ENCODE results near the gene FCN1. TPM values are rescaled to one million over a fixed set of nuclear protein-coding genes. Genes with fewer than 3 reads are reported as not detected.

FCN1 gene
- total and polyA plus RNA-seq, 2 of the 8 experiments (the other 6 are each of a cell fraction or from before 2014, with no cell fraction given): not detected

DNA sequence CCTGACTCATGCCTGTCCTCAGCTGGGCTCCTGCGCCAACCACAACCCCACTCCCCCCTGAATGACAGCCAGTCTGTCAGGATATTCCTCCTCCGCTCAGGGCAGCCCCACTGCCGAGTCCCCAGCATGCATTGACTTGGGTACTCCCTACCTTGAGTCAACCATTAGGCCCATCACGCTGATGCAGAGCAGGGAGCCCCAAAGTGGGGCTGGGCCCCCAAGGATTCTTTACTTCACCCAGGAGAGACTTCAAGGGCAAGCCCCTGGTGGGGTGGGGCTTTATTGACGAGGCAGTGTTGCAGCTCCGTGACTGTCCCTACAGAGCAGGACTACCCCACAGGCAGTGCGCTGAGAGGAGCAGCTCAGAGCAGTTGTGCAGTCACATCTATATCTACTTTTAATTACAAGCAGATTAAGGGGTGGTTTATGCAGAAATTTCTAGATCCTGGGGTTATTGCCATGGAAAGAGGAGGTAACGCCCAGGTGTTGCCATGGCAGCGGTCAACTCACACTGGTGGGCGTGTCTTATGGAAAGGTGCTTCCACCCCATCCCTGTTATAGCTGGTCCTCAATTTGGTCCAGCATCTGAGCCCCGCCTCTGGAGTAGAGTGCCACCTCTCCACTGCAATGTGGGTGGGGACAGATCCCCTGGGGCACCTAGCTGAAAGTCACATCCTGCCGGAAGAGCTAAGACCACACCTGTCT, 32.1 kb upstream of the FCN1 start:
- Histone ChIP-seq H3K18ac (ENCODE audit: extremely low read depth, low read length) (no peak overlapping the region), H3K56ac (replicated peaks; ENCODE audit: insufficient read length, low read depth, low read length) (no peak overlapping the region), H4K5ac (ENCODE audit: insufficient read length, low read depth, low read length) (no peak overlapping the region), H2BK12ac (ENCODE audit: low read depth, low read length) (no peak overlapping the region), H3K9ac (replicated peaks in 1 of 4; ENCODE audit: extremely low read depth in 1 of 4, low read depth in 3 of 4, low read length in 3 of 4) (no peak overlapping the region), H3K36me3 (ENCODE audit: control insufficient read depth in 2 of 4, insufficient read depth in 4 of 4, low read length in 3 of 4) (no peaks in the 10 kb centered on the region), H2AFZ (ENCODE audit: low read length) (no peak overlapping the region), H4K8ac (ENCODE audit: extremely low read depth, insufficient read depth, low read length) (no peak overlapping the region), H2AK5ac (ENCODE audit: low read depth, low read length) (no peak overlapping the region), H4K20me1 (replicated peaks in 1 of 2; ENCODE audit: control insufficient read depth in 1 of 2, insufficient read depth in 2 of 2, low read length in 2 of 2) (peaks cover 0 to 4% of the 10 kb centered on the region in 2 experiments), H3K79me2 (ENCODE audit: control insufficient read depth in 1 of 2, insufficient read depth in 2 of 2, low read length in 2 of 2) (no peaks in the 10 kb centered on the region), H3K4me1 (replicated peaks in 1 of 4; ENCODE audit: control insufficient read depth in 3 of 4, insufficient read depth in 4 of 4, low read length in 3 of 4) (peaks cover 0 to 6% (median 2%) of the 10 kb centered on the region in 4 experiments; a peak in 1 of 7 replicates), H3K23me2 (ENCODE audit: low read depth, low read length) (peaks cover 6% of the 10 kb centered on the region; the same call in 1 of the 2 replicates), H2BK15ac (ENCODE audit: low read length) (no peak overlapping the region), H3K27ac (ENCODE audit: low read depth, low read length) (no peak overlapping the region), H3K4me3 (ENCODE audit: extremely low read depth in 1 of 4, insufficient read depth in 2 of 4, low read depth in 3 of 4, low read length in 4 of 4) (no peak overlapping the region), H3K14ac (ENCODE audit: insufficient read length) (no peak overlapping the region), H4K91ac (replicated peaks; ENCODE audit: insufficient read length, low read length) (no peak overlapping the region), H2BK120ac (replicated peaks; ENCODE audit: low read depth, low read length) (no peak overlapping the region), H3K79me1 (ENCODE audit: low read depth, low read length) (no peaks in the 10 kb centered on the region), H3K27me3 (replicated peaks in 1 of 4; ENCODE audit: control insufficient read depth in 3 of 4, extremely low read depth in 1 of 4, insufficient read depth in 3 of 4, low read length in 3 of 4) (no peaks in the 10 kb centered on the region; a peak in 1 of 7 replicates), H2BK5ac (ENCODE audit: low read depth, low read length) (no peak overlapping the region), H3K4me2 (ENCODE audit: insufficient read depth in 1 of 2, low read depth in 2 of 2, low read length in 2 of 2) (no peak overlapping the region), H2BK20ac (ENCODE audit: low read length) (no peak overlapping the region), H3K23ac (ENCODE audit: insufficient read length) (no peak overlapping the region), H3K4ac (replicated peaks; ENCODE audit: insufficient read length, low read depth, low read length) (no peak overlapping the region), H3K9me3 (ENCODE audit: insufficient read depth in 2 of 2, low read depth in 1 of 2, low read length in 1 of 2) (no peaks in the 10 kb centered on the region; a peak in 1 of 4 replicates)
- 92% methylated on average over 12 of the region's 12 CpGs; no CpG with 5 or more reads in 1 of the 2 experiments for WGBS, 2 experiments (ENCODE audit: extremely low coverage in 1 of 2, insufficient coverage in 1 of 2, insufficient read length in 1 of 2, insufficient replicate concordance in 2 of 2, low coverage in 1 of 2, low lambda C conversion rate in 2 of 2, missing lambda C conversion rate in 1 of 2)
- ChIA-PET CTCF (ENCODE audit: partially characterized antibody) (interaction anchor here (0.7 to 1.8 kb wide), 5 partner anchors 12 to 279 kb away, joined by 3 to 6 read pairs (median 4); no protein-coding TSS in a partner anchor), POLR2A (ENCODE audit: partially characterized antibody) (no interaction called here)
- no peak for DNase-seq (ENCODE audit: low read depth in 1 of 2, low spot score in 2 of 2)
- FAIRE-seq: no peak
- TF ChIP-seq CHD1 (IDR thresholded peaks at IDR 0.05; ENCODE audit: low read depth, low read length) (no peak), JUND (IDR thresholded peaks at IDR 0.05; ENCODE audit: low read length) (no peak), SIN3A (conservative IDR thresholded peaks at IDR 0.05 in 1 of 2, IDR thresholded peaks at IDR 0.05 in 1 of 2; ENCODE audit: low read depth in 1 of 2, low read length in 2 of 2) (no peak), CHD2 (IDR thresholded peaks at IDR 0.05; ENCODE audit: low read length) (no peak), BRCA1 (IDR thresholded peaks at IDR 0.05; ENCODE audit: low read depth, low read length) (no peak), KDM5A (IDR thresholded peaks at IDR 0.05; ENCODE audit: low read length) (no peak)
- TF ChIP-seq, protein P1, sequence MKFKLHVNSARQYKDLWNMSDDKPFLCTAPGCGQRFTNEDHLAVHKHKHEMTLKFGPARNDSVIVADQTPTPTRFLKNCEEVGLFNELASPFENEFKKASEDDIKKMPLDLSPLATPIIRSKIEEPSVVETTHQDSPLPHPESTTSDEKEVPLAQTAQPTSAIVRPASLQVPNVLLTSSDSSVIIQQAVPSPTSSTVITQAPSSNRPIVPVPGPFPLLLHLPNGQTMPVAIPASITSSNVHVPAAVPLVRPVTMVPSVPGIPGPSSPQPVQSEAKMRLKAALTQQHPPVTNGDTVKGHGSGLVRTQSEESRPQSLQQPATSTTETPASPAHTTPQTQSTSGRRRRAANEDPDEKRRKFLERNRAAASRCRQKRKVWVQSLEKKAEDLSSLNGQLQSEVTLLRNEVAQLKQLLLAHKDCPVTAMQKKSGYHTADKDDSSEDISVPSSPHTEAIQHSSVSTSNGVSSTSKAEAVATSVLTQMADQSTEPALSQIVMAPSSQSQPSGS (IDR thresholded peaks at IDR 0.05; ENCODE audit: low read length): no peak

Measured in H1 (cell line).